Kidney glomerular epithelial cell (primary cell): ENCODE measurements around the gene CYB561.

Source experiments
- DNase-seq: peaks from one replicate; lab custom pipeline; 2025; lab: John Stamatoyannopoulos, UW

The CYB561 gene, protein sequence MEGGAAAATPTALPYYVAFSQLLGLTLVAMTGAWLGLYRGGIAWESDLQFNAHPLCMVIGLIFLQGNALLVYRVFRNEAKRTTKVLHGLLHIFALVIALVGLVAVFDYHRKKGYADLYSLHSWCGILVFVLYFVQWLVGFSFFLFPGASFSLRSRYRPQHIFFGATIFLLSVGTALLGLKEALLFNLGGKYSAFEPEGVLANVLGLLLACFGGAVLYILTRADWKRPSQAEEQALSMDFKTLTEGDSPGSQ

DNA sequence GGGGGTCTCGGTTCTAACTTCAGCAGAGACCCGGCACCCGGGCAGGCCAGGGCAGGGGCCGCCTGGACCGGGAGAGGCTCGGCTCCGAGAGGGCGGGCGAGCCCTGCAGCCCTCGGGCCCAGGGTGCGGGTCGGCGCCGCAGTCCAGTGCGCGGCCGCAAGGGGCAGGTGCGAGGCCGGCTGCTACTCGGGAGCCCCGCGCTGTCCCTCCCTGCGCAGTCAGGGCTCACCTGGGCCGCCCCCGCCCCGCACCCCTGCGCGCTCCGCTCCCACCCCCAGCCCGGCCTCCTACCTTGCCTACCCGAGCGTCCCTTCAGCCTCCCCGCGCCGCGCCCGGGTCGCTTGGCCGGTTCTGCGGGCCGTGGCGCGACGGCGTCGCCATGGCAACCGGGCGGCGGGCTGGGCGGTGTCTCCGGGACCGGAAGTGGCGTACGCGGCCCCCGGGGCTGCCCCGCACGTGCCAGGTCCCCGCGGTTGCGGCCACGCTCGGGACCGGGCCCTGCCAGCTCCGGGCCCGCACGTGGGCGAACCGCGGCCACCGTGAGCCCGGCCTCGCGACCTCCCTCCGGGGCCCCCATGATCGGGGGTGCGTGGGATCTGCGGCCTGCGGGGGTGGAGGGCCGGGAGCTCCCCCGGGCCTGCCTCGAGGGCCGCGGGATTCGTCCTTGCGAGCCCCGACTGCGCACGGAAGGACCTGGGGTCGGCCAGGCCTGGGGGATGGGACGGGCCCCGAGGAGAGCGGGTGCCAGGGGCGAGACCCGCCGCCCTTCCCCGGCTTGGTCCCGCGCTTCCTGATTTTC lies at the start of gene CYB561:
Gene CYB561, minus strand, starts transcription at position 353 of the 799 bp plus-strand sequence. CDS start 8,759 bp downstream, outside the sequence.
- peak; percentile 52 for DNase-seq

DNA sequence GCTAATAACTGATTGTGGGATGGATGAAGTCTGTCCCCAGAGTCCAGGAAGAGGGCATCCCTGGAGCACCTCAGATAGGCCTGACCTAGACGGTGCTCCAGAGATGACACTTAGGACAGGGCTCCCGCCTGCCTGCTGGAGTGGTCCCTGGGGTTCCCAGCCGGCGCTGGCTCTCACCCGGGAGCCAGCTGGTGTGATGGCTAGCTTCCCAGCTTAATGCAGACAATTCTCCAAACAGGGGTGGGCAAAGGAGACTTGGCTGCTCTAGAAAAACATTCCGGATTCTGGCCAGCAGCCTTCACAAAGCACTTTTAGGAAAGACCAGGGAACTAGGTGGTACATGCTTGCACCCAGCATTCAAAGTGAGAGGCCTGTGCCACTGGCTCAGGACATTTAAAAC lies 49.4 kb upstream of the CYB561 start:
- DNase-seq = no peak

GRCh38 chr17:63494300-63494928 lies 48.3 kb upstream of the CYB561 start:
- DNase-seq = peak; percentile 13

- no peak for DNase-seq
Measured at GRCh38 chr17:63493411-63493810, 47.3 kb upstream of the CYB561 start.

DNA sequence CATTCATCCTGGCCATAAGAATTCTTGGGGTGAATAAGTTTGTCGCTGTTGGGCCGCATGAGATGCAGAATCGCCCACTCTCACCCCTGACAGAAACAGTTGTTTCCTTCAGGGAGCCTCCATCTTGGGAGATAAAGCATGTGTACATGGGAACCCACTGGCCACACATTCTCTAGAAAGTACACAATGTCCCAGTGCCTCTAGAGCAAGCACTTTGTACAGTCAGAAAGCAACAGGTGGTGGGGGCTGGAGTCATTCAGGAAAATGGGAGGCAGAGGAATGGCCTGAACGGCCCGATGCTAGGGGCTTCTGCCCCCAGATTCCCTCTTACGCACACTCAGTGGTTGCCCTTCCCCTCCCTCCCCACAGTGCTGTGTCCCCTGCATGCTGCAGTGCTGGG lies 46.8 kb upstream of the CYB561 start:
- DNase-seq = no peak

DNA sequence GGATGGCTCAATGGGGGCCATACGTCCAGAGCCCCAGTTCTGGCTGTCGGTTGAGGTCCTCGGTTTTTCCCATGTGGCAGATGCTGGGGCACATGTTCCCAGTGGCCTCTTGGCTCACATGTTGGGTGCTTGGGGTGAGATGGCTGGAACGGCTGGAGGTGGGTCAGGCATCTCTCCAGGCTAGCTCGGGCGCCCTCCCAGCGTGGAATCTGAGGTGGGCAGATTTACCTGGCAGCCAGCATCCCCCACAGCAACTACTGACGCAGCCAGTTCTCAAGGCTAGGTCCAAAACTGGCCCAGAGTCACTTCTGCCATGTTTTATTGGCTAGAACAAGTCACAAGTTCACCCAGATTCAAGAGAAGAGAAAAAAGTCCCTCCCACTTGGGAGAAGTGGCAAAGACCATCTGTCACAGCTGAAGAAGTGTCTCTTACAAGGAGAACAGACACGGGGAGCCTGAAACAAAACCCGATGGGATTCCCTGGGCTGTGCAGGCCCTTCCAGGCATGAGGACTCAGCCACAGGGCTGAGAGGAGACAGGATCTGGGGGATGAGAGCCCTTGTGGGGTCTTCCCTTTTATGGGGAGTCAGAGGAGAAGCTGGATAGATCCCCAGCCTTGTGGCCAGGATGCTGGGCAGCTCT lies 46.0 kb upstream of the CYB561 start:
- no peak for DNase-seq

GRCh38 chr17:63491413-63491812 lies 45.3 kb upstream of the CYB561 start:
- no peak for DNase-seq

- no peak for DNase-seq
Measured at GRCh38 chr17:63490858-63491400, 44.8 kb upstream of the CYB561 start.

DNA sequence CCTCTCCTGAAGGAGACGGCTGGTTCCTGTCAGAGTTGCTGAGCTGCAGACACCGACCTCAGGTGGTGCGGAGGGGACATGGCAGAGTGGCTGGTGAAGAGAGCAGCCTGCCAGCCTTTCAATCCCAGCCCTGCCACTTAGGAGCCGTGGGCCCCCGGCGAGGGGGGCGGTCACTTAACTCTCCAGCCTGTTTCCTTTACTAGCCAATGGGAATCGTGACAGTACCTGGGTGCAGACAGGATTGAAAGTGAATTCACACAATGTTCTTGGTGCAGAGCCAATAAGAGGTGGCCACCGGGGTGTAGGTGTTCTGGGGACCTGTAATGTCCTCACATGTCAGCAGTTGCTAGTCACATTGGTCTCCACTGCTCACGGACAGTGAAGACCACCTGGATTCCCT lies 44.2 kb upstream of the CYB561 start:
- DNase-seq = no peak

DNA sequence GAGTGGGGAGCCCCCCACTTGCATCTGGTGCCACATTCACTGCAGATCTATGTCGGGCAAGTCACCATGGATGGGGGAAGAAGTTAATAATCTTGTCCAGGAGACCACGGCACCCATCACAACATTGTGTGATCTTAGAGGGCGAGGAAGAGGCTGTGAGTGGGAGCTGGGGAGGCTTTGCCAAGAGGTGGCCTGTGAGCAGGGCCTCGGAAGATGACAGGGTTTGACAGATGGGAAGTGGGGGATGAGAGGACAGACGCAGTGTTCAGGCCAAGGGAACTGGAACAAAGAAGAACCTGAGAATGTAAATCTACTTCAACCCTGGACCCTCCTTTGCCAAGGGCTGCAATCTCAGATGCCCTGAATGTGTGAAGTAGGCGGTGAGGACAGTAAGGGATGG lies 43.2 kb upstream of the CYB561 start:
- no peak for DNase-seq

DNA sequence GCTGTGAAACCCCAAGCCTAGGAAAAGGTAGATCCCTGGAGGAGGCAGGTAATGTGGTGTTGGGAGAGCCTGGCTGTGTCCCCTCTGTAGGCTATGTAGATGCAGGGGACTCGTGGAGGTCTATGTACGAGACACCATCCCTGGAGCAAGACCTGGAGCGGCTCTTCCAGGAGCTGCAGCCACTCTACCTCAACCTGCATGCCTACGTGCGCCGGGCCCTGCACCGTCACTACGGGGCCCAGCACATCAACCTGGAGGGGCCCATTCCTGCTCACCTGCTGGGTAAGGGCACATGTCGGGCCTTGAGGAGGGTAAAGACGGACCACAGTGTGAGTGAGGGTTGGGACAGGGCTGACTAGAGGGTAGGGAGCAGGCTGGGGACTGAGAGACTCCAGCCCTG lies 42.7 kb upstream of the CYB561 start:
- DNase-seq = no peak

DNA sequence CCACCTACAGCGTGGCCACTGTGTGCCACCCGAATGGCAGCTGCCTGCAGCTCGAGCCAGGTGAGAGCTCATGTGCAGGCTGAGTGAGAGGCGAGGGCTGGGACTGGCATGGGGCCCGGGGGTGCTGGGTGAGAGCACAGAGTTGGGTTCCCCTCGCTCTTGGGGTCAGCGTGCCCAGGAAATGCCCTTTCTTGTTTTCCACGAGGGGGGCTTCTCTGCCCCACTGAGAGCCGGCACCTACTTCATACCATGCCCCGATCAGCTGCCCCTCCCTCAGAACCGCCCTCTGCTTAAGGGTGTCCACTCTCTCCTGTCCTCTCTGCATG lies 40.9 kb upstream of the CYB561 start:
- no peak for DNase-seq

GRCh38 chr17:63486317-63487013 lies 40.4 kb upstream of the CYB561 start:
- DNase-seq = no peak

GRCh38 chr17:63483655-63484575 lies 37.8 kb upstream of the CYB561 start:
- DNase-seq = no peak

DNA sequence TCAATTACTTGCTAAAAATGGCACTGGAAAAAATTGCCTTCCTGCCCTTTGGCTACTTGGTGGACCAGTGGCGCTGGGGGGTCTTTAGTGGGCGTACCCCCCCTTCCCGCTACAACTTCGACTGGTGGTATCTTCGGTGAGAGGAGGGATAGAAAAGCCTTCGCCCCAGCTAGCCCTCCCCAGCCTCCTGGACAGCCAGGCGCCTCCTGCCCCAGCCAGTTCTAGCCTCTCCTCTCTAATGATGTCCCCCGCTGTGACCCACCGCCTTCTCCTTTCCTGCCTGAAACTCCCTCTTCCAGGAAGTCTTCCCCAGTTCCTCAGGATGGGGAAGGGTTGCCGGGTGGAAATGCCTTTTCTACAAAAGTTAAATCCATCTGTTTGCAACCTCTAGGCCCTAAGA lies 36.9 kb upstream of the CYB561 start:
- no peak for DNase-seq

GRCh38 chr17:63482509-63482908 lies 36.4 kb upstream of the CYB561 start:
- no peak for DNase-seq

DNA sequence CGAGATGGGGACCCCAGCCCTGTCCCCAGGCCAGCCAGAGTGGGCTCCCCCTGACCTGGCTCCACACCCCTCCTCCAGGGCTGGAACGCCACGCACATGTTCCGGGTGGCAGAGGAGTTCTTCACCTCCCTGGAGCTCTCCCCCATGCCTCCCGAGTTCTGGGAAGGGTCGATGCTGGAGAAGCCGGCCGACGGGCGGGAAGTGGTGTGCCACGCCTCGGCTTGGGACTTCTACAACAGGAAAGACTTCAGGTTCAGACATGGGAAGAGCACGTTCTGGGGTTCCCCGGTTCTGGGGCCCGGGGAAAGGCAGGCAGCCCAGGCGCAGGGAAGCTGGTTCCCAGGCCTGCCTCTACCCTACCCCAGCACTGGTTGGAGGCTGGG lies 35.4 kb upstream of the CYB561 start:
- no peak for DNase-seq

GRCh38 chr17:63480826-63481487 lies 34.9 kb upstream of the CYB561 start:
- DNase-seq = no peak

- no peak for DNase-seq
Measured at GRCh38 chr17:63480192-63480784, 34.2 kb upstream of the CYB561 start.
